Superior temporal gyrus (tissue), 1 donor: ENCODE results near the gene EPB41L5.
"Not testable (repeated sequence)": the region's sequence is repeated elsewhere in the genome, so short reads cannot be mapped to it uniquely, and the experiment has no call there.

ENCODE experiments used
- DNase-seq: peaks from one replicate; pipeline ENCODE4 v3.0.0-alpha.2; 2016; ENCODE audit errors: extremely low spot score

Gene EPB41L5

DNA sequence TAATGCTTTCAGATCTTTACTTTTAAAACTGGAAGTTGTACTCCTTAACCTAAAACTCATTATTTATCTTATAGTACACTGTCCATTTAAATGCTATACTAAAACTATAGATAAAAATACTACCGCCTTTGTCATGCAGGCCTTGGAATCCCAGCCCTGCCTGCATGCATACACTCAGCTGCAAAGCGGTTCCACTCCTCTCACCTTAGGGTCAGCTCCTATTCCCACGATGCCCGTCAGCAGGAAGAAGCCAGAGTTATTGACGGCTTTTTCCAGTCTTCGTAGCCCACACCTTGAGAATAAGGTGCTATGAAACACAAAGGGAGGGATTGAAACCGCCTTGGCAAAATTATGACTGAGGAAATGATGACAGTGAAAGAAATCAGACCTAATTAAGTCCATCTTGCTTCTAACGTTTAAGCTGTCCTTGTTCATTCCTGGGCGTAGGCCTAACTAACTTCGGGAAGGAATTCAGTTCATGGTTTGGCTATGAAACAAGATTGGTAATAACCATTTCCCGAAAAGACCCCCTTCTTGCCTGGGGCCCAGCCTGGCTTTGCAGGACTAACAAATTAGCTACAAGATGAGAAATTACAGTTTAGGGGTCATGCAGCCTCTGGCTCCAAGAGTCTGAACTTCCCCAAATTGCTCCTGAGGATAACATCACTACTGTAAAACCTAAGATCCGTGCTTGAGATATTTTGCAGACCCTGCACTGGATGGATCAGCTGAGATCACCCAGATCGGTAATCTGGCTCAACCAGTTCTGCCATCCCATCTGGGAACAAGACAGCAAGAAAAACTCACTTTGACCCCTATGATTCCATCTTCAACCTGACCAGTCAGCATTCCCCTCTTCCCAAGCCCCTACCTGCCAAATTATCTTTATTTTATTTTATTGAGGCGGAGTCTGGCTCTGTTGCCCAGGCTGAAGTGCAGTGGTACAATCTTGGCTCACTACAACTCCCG, 17.1 kb downstream of the EPB41L5 start:
- DNase-seq: no peak

DNA sequence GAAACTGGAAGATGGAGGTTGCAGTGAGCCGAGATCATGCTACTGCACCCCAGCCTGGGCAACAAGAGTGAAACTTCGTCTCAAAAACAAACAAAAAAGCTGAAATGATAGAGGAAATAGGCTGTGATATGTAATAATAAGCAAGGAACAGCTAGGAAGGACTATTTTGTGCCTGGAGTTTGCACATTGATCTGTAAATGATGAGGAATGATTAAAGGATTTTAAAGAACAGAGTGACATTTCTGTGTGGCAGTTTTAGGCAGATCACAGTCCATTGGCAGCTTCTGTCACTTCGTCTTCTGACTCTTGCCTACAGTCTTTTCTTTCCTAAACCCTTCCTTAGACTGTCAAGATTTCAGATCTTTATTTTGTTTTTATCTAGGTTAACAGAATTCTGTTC, 19.4 kb downstream of the EPB41L5 start:
- no peak for DNase-seq

DNA sequence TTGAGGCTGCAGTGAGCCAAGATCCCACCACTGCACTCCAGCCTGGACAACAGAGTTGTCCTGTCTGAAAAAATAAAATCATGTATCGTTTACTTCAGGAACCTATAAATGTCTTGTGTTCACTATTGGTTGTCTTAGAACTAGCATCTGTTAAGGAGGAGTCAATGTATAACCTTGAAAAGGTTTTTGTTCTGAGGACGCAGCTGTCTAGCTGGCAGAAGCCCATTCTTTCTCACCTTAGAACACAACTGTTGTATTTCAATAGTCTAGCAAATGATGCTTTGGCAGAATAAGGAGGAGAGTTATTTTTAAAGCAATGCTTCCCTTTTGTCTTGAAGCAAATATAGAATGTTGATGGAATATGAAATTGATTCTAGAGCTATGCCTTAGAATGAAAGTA, 21.1 kb downstream of the EPB41L5 start:
- DNase-seq: no peak

- no peak for DNase-seq
These were observed 21.7 kb downstream of the EPB41L5 start for GRCh38 chr2:120034621-120035020.

- no peak for DNase-seq
These were observed 23.3 kb downstream of the EPB41L5 start for GRCh38 chr2:120036145-120036544.

DNA sequence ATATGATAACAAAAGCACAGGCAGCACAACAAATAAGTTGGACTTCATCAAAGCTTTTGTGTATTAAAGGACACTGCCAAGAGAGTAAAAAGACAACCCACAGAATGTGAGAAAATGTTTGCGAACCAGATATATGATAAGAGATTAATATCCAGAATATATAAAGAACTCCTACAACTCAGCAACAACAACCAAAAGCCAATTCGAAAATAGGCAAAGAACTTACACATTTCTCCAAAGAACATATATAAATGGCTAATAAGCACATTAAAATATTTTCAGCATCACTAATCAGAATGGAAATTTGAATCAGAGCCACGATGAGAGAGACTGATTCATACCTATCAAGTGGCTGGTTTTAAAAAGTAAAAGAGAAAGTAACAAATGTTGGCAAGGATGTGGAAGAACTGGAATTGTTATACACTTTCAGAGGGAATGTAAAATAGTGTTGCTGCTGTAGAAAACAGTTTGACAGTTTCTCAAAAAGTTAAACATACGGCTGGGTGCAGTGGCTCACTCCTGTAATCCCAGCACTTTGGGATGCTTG, 25.2 kb downstream of the EPB41L5 start:
- no peak for DNase-seq

DNA sequence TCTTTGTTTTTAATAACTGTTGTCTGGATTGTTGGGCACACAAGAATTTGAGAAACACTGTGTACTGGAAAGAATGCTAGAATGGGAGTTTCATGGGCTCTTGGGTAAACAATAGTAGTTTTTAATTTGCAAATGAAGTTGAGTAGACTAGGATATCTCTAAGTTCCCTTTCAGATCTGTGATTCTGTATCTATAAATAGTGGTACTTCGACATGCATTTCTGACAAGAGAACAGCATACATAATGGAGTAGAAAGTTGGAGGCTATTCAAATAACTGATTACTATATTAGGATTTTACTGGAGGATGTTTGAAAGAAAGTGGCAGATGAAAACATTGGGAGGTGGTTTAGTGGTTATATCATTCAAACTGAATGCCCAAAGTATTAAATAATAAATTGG, 29.5 kb downstream of the EPB41L5 start:
- DNase-seq: no peak

DNA sequence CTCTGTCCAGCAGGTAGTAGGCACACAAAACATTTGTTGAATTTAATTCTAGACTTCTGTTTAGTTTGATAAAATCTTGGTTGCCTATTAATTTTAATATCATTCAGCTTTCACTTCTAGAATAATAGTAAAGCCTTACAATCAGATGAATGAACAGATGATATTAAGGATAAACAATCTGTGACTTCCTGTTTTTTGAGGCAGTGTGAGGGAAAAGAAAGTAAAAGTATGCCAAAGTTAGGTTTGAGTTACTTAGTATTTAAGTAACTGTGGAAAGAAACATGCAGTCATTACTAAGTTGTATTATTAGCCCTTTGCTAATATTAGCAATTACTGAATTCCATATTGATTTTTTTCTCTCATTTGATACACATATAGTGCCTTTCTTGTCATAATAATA, 31.5 kb downstream of the EPB41L5 start:
- DNase-seq: no peak

DNA sequence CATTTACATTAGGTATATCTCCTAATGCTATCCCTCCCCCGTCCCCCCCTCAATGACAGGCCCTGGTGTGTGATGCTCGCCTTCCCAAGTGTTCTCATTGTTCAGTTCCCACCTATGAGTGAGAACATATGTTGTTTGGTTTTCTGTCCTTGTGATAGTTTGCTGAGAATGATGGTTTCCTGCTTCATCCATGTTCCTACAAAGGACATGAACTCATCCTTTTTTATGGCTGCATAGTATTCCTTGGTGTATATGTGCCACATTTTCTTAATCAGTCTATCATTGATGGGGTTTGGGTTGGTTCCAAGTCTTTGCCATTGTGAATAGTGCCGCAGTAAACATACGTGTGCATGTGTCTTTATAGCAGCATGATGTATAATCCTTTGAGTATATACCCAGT, 32.9 kb downstream of the EPB41L5 start:
- not testable (repeated sequence) for DNase-seq

DNA sequence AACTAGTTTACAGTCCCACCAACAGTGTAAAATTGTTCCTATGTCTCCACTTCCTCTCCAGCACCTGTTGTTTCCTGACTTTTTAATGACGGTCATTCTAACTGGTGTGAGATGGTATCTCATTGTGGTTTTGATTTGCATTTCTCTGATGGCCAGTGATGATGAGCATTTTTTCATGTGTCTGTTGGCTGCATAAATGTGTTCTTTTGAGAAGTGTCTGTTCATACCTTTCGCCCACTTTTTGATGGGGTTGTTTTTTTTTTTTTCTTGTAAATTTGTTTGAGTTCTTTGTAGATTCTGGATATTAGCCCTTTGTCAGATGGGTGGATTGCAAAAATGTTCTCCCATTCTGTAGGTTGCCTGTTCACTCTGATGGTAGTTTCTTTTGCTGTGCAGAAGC, 33.4 kb downstream of the EPB41L5 start:
- DNase-seq: not testable (repeated sequence)

DNA sequence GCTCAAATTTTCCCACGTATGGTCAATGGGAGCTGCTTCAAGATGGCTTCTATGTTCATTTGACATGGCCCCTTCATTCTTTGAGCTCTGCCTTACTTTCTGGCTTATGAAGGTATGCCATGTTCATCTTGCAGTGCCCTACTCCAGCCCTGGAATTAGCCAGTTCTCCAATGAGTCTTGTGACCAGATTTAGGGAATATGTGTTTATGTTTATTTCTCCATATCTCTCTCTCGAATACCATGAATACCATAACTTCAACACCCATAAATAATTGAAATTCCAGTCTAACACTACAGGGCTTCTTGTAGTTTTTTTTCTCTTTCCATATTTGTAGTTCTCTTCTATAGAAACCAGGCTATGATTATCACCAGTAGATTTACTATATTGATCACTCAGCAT, 39.7 kb downstream of the EPB41L5 start:
- DNase-seq: no peak

GRCh38 chr2:120053891-120054290, 41.0 kb downstream of the EPB41L5 start:
- no peak for DNase-seq

- DNase-seq: no peak
These were observed 46.6 kb downstream of the EPB41L5 start for GRCh38 chr2:120059483-120059882.

DNA sequence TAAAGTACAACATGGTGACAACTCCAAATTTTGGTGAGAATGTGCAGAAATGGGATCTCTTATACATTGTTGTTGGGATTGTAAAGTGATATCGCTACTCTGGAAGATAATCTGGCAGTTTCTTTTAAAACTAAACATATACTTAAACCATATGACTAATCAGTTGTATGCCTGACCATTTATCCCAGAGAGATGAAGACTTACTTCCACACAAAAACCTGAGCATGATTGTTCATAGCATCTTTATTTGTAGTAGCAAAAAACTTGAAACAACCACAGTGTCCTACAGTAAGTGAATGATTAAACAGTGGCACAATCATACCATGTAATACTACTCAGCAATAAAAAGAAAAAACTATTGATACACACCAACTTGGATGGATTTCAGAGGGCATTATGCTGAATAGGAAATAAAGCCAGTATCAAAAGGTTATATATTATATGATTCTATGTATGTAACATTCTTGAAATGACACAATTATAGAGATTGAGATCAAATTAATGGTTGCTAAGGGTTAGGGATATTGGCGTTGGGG, 47.3 kb downstream of the EPB41L5 start:
- no peak for DNase-seq

GRCh38 chr2:120064664-120065063, 51.8 kb downstream of the EPB41L5 start:
- DNase-seq: no peak

DNA sequence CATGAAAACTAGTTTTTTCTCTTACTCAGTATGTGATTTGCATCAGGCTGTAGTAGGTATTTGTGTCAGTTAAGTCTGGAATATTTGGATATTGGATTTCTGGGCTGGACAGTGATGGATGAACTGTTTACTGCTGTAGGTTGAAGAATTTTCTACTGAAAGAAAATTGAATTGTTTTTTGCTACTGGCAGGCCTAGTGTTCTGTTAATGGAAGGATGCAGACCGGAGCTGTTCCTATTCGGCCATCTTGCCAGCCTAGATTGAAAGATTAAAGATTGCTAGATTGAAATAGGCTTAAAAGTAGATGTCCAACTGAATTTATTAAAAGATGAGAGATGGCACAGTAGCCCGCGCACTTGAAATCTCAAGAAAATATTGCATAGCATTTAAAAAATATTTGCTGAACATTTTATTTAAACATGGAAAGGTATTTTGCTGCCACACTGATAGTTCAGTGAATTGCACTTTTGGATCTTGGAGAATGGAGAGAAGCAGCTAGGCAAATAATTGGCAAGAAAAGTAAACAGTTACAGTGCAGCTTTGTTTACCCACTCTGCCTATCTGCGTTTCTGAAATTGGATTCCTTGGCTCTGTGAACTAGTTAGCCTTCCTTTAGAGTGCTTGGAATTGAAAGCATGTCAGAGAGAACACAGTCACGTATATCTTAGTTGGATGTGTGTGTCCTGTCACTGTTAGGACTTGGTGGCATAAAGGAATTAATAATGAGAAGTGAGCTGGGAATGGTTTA, 54.1 kb downstream of the EPB41L5 start:
- peak; percentile 16 for DNase-seq

- DNase-seq: not testable (repeated sequence)
These were observed 55.3 kb downstream of the EPB41L5 start for GRCh38 chr2:120068040-120068658.

DNA sequence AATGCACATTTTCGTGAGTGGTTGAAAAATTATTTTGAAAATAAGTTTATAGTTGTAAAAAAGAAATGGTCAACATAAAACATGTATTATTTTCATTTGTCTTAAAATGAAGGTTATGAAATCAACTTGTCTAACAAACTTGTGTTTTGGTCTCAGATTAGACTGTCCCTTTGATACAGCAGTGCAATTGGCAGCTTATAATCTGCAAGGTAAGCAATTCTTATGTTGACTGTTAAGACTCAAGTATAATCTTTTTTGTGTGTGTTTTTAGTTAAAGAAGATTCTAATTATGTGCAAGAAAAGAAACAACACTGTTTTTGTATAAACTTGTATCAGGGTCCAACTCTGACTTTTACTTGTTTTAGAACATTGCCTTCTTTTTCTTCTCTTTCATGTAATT, 62.7 kb downstream of the EPB41L5 start:
- DNase-seq: no peak

GRCh38 chr2:120077896-120078295, 65.0 kb downstream of the EPB41L5 start:
- DNase-seq: no peak

- DNase-seq: no peak
These were observed 66.8 kb downstream of the EPB41L5 start for GRCh38 chr2:120079647-120080046.

- DNase-seq: no peak
These were observed 78.6 kb downstream of the EPB41L5 start for GRCh38 chr2:120091436-120091835.

- DNase-seq: no peak
These were observed 81.9 kb downstream of the EPB41L5 start for GRCh38 chr2:120094795-120095194.
